Astrocyte of the hippocampus (primary cell): ENCODE measurements around the gene PHYKPL.

Experiments
- DNase-seq: peaks from one replicate; pipeline ENCODE4 v3.0.0; 2011; ENCODE audit warnings: low read depth, low spot score

PHYKPL gene

GRCh38 chr5:178232124-178232919 is at the start of gene PHYKPL:
Gene PHYKPL (minus strand): TSS chr5:178232802. CDS start chr5:178232550, 252 bp downstream.
- DNase-seq: peak; percentile 85

- DNase-seq: no peak
Observed at GRCh38 chr5:178282391-178282790, 49.8 kb upstream of the PHYKPL start.

- DNase-seq: no peak
Observed at GRCh38 chr5:178281331-178281730, 48.7 kb upstream of the PHYKPL start.

- no peak for DNase-seq
Observed at GRCh38 chr5:178280631-178281030, 48.0 kb upstream of the PHYKPL start.

GRCh38 chr5:178279723-178280438 is 47.3 kb upstream of the PHYKPL start:
- DNase-seq: peak; percentile 91

GRCh38 chr5:178279026-178279722 is 46.6 kb upstream of the PHYKPL start:
- no peak for DNase-seq

GRCh38 chr5:178278358-178279023 is 45.9 kb upstream of the PHYKPL start:
- no peak for DNase-seq

- DNase-seq: no peak
Observed at GRCh38 chr5:178277866-178278265, 45.3 kb upstream of the PHYKPL start.

- no peak for DNase-seq
Observed at GRCh38 chr5:178277346-178277745, 44.7 kb upstream of the PHYKPL start.

GRCh38 chr5:178274781-178275537 is 42.4 kb upstream of the PHYKPL start:
- DNase-seq: no peak

GRCh38 chr5:178273665-178274541 is 41.3 kb upstream of the PHYKPL start:
- peak; percentile 37 for DNase-seq

- DNase-seq: no peak
Observed at GRCh38 chr5:178273041-178273440, 40.4 kb upstream of the PHYKPL start.

- no peak for DNase-seq
Observed at GRCh38 chr5:178272591-178272990, 40.0 kb upstream of the PHYKPL start.

GRCh38 chr5:178271726-178272479 is 39.3 kb upstream of the PHYKPL start:
- no peak for DNase-seq

- no peak for DNase-seq
Observed at GRCh38 chr5:178271231-178271630, 38.6 kb upstream of the PHYKPL start.

GRCh38 chr5:178269499-178269898 is 36.9 kb upstream of the PHYKPL start:
- DNase-seq: no peak

- DNase-seq: no peak
Observed at GRCh38 chr5:178267876-178268275, 35.3 kb upstream of the PHYKPL start.

- no peak for DNase-seq
Observed at GRCh38 chr5:178267245-178267644, 34.6 kb upstream of the PHYKPL start.

- no peak for DNase-seq
Observed at GRCh38 chr5:178266581-178266980, 34.0 kb upstream of the PHYKPL start.
